Aorta (tissue), 5 donors: ENCODE results near the gene MIER3. TPM values are rescaled to one million over a fixed set of nuclear protein-coding genes. Genes with fewer than 3 reads are reported as not detected.
"Not testable (repeated sequence)": the region's sequence is repeated elsewhere in the genome, so short reads cannot be mapped to it uniquely, and the experiment has no call there.

ENCODE experiments used
- ATAC-seq: fragments of 200-7000 bp; cut with Tn5 transposase; one replicate; pipeline ENCODE4 v1.9.1; 2022; ENCODE audit warnings: moderate library complexity; ENCODE audit not compliant: low FRiP score
- DNase-seq, 2 donors: peaks; one replicate each; pipeline ENCODE4 v3.0.0-alpha.2; 2020
- H3K27ac ChIP-seq, 2 donors: one replicate each; pipeline ENCODE4 v1.5.1; 2013; ENCODE audit warnings: low read length in 2 of 2, mild to moderate bottlenecking in 2 of 2, moderate library complexity in 2 of 2, control low read depth in 1 of 2, inconsistent platforms in 1 of 2, low read depth in 1 of 2
- H3K27me3 ChIP-seq, 2 donors: one replicate each; pipeline ENCODE4 v1.6.1; 2013; ENCODE audit warnings: control low read depth in 1 of 2, low read length in 1 of 2, mild to moderate bottlenecking in 1 of 2, moderate library complexity in 1 of 2; ENCODE audit not compliant: insufficient read depth in 2 of 2, control insufficient read depth in 1 of 2
- H3K36me3 ChIP-seq, 2 donors: one replicate each; pipeline ENCODE4 v1.6.1; 2013; ENCODE audit warnings: control low read depth in 1 of 2, low read length in 1 of 2, mild to moderate bottlenecking in 1 of 2; ENCODE audit not compliant: insufficient read depth in 2 of 2, control insufficient read depth in 1 of 2
- H3K4me1 ChIP-seq, 2 donors: one replicate each; pipeline ENCODE4 v1.6.1; 2013; ENCODE audit warnings: low read length in 2 of 2, control low read depth in 1 of 2, mild to moderate bottlenecking in 1 of 2, moderate library complexity in 1 of 2; ENCODE audit not compliant: insufficient read depth in 2 of 2, control insufficient read depth in 1 of 2
- H3K4me3 ChIP-seq, 2 donors: one replicate each; pipeline ENCODE4 v1.5.1; 2013; ENCODE audit warnings: low read length in 2 of 2, control low read depth in 1 of 2, mild to moderate bottlenecking in 1 of 2
- H3K9me3 ChIP-seq: one replicate; pipeline ENCODE4 v1.6.1; 2013; ENCODE audit warnings: mild to moderate bottlenecking, low read length; ENCODE audit not compliant: control insufficient read depth
- WGBS, 2 donors: extraction: QIAGEN DNeasy Blood & Tissue Kit; methylation state at CpG; one replicate each; pipeline ENCODE4 v1.1.7; 2013; 5-methylcytosine and 5-hydroxymethylcytosine counted together
- intact Hi-C, 2 donors: fragments of 100-400 bp; cut with DNase I; formaldehyde crosslinking; loops; one replicate each; pipeline versions ENCODE4 v1.14.2 to v1.15.0; 2022
- polyA plus RNA-seq, 2 donors: library from polyadenylated mRNA; stranded (reverse); fragments of 200-250 nt; gene quantifications; one replicate each; pipeline ENCODE4 v1.2.3, GENCODE V29; 2013
- total RNA-seq, 2 donors: library from RNA; stranded (reverse); fragmentation: NEBNext Ultra II Directional; extraction: Animal tissue kit (Norgen Biotek cat#: 25700); gene quantifications; one replicate each; pipeline ENCODE4 v1.2.1, GENCODE V29; 2021
- donor health status: healthy with polysubstance abuse.
- donor health status: Bipolar disorder and iron deficiency.
- donor health status: DM: no; HTN: no; CAD: no.
- donor health status: DM: no; HTN: no; CAD: no.
- donor health status: DM: yes; HTN: yes; CAD: no.

The MIER3 gene
- total and polyA plus RNA-seq, 4 donors = 8.1 to 27.2 (median 14.5) TPM

DNA sequence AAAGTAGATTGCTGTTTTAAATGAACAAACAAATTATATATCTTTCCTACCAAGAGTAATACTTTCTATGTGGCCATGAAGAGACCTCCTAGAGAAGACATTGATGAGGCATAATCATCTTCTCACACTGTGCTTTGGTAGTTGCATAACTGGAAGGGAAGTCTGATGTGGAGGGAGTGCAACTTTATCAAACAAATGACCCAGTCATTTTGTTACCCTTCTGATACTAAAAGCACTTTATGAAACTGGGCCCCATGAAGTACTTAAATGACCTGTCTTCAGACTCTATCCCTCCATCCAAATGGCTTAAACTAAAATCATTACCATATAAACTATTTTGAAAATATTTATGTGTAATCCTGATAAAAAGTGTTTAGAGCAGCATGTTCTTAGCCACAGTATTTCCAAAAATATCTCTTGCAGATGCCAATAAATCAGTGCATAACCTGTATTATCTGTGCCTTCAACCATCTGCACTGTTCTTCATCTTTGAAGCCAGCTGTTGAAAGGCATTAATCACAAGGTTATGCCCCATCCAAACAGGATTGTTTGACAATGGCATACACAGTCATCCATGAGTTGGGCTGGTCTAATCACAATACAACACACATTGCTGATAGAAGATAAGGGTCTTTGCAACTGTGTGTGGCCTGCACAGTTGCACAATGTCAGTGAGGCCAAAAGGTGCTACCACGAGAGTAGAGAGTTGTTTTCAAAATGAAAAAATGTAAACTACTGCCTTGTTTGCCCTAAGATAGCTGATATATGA is 31.9 kb upstream of the MIER3 start:
- H3K27me3 ChIP-seq = no peaks in the 10 kb centered on the region
- no peaks in the 10 kb centered on the region for H3K4me1 ChIP-seq
- no peak overlapping the region for H3K27ac ChIP-seq
- WGBS, 2 donors = 73 to 75% methylated on average over 1 of the region's 1 CpG
- no peaks in the 10 kb centered on the region for H3K9me3 ChIP-seq
- DNase-seq = no peak
- H3K4me3 ChIP-seq = no peak overlapping the region
- H3K36me3 ChIP-seq = no peaks in the 10 kb centered on the region
- ATAC-seq = no peak
- intact Hi-C loops = no loop called here

- Histone ChIP-seq H3K27ac (no peak overlapping the region), H3K4me1 (no peaks in the 10 kb centered on the region), H3K4me3 (no peak overlapping the region), H3K9me3 (no peaks in the 10 kb centered on the region), H3K36me3 (no peaks in the 10 kb centered on the region), H3K27me3 (no peaks in the 10 kb centered on the region)
- no peak for DNase-seq
- no peak for ATAC-seq
- WGBS, 2 donors = 72 to 83% methylated on average over 4 of the region's 4 CpGs
- intact Hi-C loops = no loop called here
Measured at GRCh38 chr5:56981548-56982315, 29.8 kb upstream of the MIER3 start.

DNA sequence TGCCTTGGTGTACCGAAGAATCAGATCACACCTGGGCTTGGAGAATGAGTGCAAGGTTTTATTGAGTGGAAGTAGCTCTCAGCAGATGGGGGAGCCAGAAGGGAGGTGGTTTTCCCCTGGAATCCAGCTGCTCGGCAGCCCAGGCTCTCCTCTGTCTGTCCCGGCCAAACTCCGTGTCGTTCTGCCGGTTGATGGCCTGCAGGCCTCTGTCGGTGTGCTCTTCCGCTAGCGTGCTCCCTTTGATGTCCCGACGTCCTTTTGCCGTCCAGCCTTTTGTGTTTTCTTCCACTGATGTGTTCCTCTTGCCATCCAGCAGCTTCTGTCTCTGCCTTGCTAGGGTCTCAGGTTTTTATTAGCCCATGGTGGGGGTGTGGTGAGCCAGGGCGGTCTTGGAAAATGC is 28.0 kb upstream of the MIER3 start:
- Histone ChIP-seq H3K9me3 (no peaks in the 10 kb centered on the region), H3K36me3 (no peaks in the 10 kb centered on the region), H3K4me3 (no peak overlapping the region), H3K27ac (no peak overlapping the region), H3K27me3 (no peaks in the 10 kb centered on the region), H3K4me1 (no peaks in the 10 kb centered on the region)
- ATAC-seq = no peak
- no peak for DNase-seq
- intact Hi-C loops = no loop called here
- WGBS, 2 donors = 81 to 90% methylated on average over 13 of the region's 13 CpGs

GRCh38 chr5:56979526-56979925 is 27.6 kb upstream of the MIER3 start:
- H3K36me3 ChIP-seq, H3K27ac ChIP-seq, DNase-seq, H3K4me3 ChIP-seq, H3K9me3 ChIP-seq, H3K4me1 ChIP-seq, intact Hi-C loops, ATAC-seq, H3K27me3 ChIP-seq: not testable (repeated sequence)
- WGBS, 2 donors = 79 to 84% methylated on average over 4 to 5 of the region's 5 CpGs

DNA sequence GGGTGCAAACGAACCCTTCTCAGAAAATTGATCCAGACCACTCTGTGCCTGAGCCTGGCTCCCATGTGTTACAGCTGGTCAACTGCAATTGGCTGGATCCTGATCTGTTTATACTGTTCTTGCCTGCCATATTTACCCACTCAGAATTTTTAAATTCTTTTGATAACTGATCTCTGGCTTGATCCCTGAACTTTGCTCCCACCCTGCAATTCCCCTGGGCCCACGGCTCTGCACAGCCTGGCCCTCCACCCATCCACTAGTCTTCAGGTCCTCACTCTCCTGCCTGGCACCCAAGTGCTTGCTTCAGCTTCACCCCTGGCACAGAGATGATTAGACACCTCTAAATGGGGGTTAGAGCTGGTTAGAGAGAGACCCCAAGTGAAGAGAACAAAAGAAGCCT is 25.9 kb upstream of the MIER3 start:
- WGBS, 2 donors = 66 to 74% methylated on average over 2 of the region's 2 CpGs
- H3K9me3 ChIP-seq = no peaks in the 10 kb centered on the region
- no peak for ATAC-seq
- no peaks in the 10 kb centered on the region for H3K36me3 ChIP-seq
- H3K27me3 ChIP-seq = no peaks in the 10 kb centered on the region
- DNase-seq = no peak
- H3K4me1 ChIP-seq = no peaks in the 10 kb centered on the region
- no peak overlapping the region for H3K4me3 ChIP-seq
- H3K27ac ChIP-seq = no peak overlapping the region
- intact Hi-C loops = no loop called here

- WGBS, 2 donors = 97 to 99% methylated on average over 3 of the region's 3 CpGs
- Histone ChIP-seq H3K9me3 (no peaks in the 10 kb centered on the region), H3K36me3 (no peaks in the 10 kb centered on the region), H3K27ac (no peak overlapping the region), H3K27me3 (no peaks in the 10 kb centered on the region), H3K4me1 (no peaks in the 10 kb centered on the region), H3K4me3 (no peak overlapping the region)
- intact Hi-C loops = no loop called here
- DNase-seq (no peak), ATAC-seq (no peak)
Measured at GRCh38 chr5:56977021-56977420, 25.1 kb upstream of the MIER3 start.

DNA sequence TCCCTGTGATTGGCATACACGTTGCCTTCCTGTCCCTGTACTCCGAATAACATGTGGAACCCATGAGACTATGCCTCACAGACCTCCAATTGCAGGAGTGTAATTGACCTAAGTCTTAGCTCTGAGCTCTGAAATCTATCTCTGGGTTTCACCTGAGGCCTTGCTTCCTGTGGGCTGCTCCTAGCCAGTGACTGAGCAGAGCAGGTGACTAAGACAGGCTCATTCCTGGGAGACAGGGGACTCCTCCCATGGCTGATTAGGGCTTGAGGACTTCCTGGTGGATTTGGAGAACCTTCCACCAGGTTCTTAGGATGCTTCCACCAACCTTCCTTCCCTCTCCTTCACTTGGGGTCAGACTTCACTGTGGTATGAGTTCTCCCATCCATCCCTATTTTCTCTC is 22.3 kb upstream of the MIER3 start:
- Histone ChIP-seq H3K36me3 (no peaks in the 10 kb centered on the region), H3K9me3 (no peaks in the 10 kb centered on the region), H3K27me3 (no peaks in the 10 kb centered on the region), H3K4me1 (no peaks in the 10 kb centered on the region), H3K27ac (no peak overlapping the region), H3K4me3 (no peak overlapping the region)
- 81 to 88% methylated on average over 2 of the region's 2 CpGs for WGBS, 2 donors
- no peak for ATAC-seq
- no peak for DNase-seq
- intact Hi-C loops = no loop called here

DNA sequence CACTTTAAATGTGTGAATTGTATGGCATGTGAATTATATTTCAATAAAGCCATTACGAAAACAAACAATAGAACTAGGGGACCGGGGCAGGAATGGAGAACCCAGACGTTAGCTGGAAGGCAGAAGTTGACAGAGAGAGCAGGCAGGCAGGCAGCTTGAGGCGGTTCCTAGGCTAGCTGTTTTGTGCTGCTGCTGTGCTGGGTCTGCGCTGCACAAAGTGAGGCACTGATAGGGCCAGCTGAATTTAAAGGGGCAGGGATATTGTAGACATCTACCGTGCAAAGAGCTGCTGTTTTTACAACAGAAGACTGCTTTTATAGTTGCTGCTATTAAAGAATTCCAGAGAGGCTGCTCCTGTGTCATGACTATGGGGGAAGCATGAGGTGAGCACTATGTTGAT is 21.6 kb upstream of the MIER3 start:
- Histone ChIP-seq H3K4me1 (no peaks in the 10 kb centered on the region), H3K27ac (no peak overlapping the region), H3K36me3 (no peaks in the 10 kb centered on the region), H3K4me3 (no peak overlapping the region), H3K9me3 (no peaks in the 10 kb centered on the region), H3K27me3 (no peaks in the 10 kb centered on the region)
- ATAC-seq (no peak), DNase-seq (no peak)
- intact Hi-C loops = no loop called here
- WGBS, 2 donors = 32 to 34% methylated on average over 6 of the region's 6 CpGs

DNA sequence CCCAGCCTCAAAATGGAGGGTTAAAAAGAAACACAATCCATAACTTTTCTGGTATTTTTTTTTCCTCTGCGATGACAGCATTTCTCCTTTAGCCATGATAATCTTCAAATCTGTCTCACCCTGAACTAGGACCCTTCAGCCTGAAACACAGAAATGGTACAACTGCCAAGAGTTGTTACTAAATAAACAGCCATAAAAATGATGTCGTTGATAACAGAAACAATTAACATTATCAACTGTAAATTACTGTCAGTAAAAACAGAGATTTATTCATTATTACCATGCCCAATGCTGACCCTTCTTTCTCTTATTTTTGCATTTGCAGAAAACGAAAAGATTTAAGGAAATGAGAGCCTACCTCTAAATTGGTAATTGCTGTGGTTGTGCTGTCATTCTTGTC is 19.4 kb upstream of the MIER3 start:
- no peaks in the 10 kb centered on the region for H3K36me3 ChIP-seq
- DNase-seq (no peak), ATAC-seq (no peak)
- intact Hi-C loops = no loop called here
- no peak overlapping the region for H3K4me3 ChIP-seq
- H3K27ac ChIP-seq = no peak overlapping the region
- 29 to 54% methylated on average over 3 of the region's 3 CpGs for WGBS, 2 donors
- no peaks in the 10 kb centered on the region for H3K9me3 ChIP-seq
- H3K4me1 ChIP-seq = no peaks in the 10 kb centered on the region
- no peaks in the 10 kb centered on the region for H3K27me3 ChIP-seq
